Mesendoderm (in vitro differentiated cells): ENCODE measurements around the gene HKDC1.
A peak's percentile ranks its signal among the peaks of the same experiment; 100 is the strongest.
"Not testable (repeated sequence)": the region's sequence is repeated elsewhere in the genome, so short reads cannot be mapped to it uniquely, and the experiment has no call there.

Source experiments
- DNase-seq: peaks from one replicate; pipeline ENCODE4 v3.0.0; 2013
- H2AK5ac ChIP-seq: 2 replicates; pipeline ENCODE4 v1.6.1; 2013; ENCODE audit warnings: low read length, inconsistent platforms
- H2BK120ac ChIP-seq: 2 replicates; pipeline ENCODE4 v1.6.1; 2013; ENCODE audit warnings: low read depth, mild to moderate bottlenecking, low read length, moderate library complexity, mixed read lengths
- H2BK15ac ChIP-seq: replicated peaks from 2 replicates; pipeline ENCODE4 v1.6.1; 2013; ENCODE audit warnings: low read depth, mild to moderate bottlenecking, moderate library complexity
- H2BK5ac ChIP-seq: 2 replicates; pipeline ENCODE4 v1.6.1; 2013; ENCODE audit warnings: low read length, inconsistent platforms
- H3K18ac ChIP-seq: 2 replicates; pipeline ENCODE4 v1.6.1; 2013; ENCODE audit warnings: mild to moderate bottlenecking, low read length, mixed read lengths
- H3K23ac ChIP-seq: one replicate; pipeline ENCODE4 v1.6.1; 2013; ENCODE audit warnings: low read length
- H3K27ac ChIP-seq: 2 replicates; pipeline ENCODE4 v1.5.1; 2013; ENCODE audit warnings: low read depth, mild to moderate bottlenecking, inconsistent platforms, low read length, moderate library complexity
- H3K27me3 ChIP-seq: 2 replicates; pipeline ENCODE4 v1.6.1; 2013; ENCODE audit warnings: low read length, control low read depth, mild to moderate bottlenecking, inconsistent platforms; ENCODE audit not compliant: insufficient read depth, poor library complexity
- H3K36me3 ChIP-seq: 2 replicates; pipeline ENCODE4 v1.6.1; 2013; ENCODE audit warnings: low read length, inconsistent platforms; ENCODE audit not compliant: control insufficient read depth, insufficient read depth
- H3K4ac ChIP-seq: one replicate; pipeline ENCODE4 v1.6.1; 2013; ENCODE audit warnings: low read depth, mild to moderate bottlenecking, low read length, moderate library complexity
- H3K4me1 ChIP-seq: 2 replicates; pipeline ENCODE4 v1.6.1; 2013; ENCODE audit warnings: low read depth, low read length, inconsistent platforms; ENCODE audit not compliant: control insufficient read depth
- H3K4me2 ChIP-seq: 2 replicates; pipeline ENCODE4 v1.6.1; 2013; ENCODE audit warnings: low read length
- H3K4me3 ChIP-seq: 2 replicates; pipeline ENCODE4 v1.5.1; 2013; ENCODE audit warnings: mild to moderate bottlenecking, low read length
- H3K56ac ChIP-seq: one replicate; pipeline ENCODE4 v1.6.1; 2013; ENCODE audit warnings: low read length
- H3K79me1 ChIP-seq: 2 replicates; pipeline ENCODE4 v1.6.1; 2013; ENCODE audit warnings: low read length, inconsistent platforms
- H3K79me2 ChIP-seq: 2 replicates; pipeline ENCODE4 v1.6.1; 2013; ENCODE audit warnings: mild to moderate bottlenecking, low read length; ENCODE audit not compliant: control insufficient read depth, insufficient read depth
- H3K9ac ChIP-seq: 2 replicates; pipeline ENCODE4 v1.6.1; 2013; ENCODE audit warnings: low read length, inconsistent platforms
- H4K5ac ChIP-seq: one replicate; pipeline ENCODE4 v1.6.1; 2013; ENCODE audit warnings: low read length
- H4K8ac ChIP-seq: one replicate; pipeline ENCODE4 v1.6.1; 2013; ENCODE audit warnings: low read depth, mild to moderate bottlenecking, control low read depth, low read length, moderate library complexity
- WGBS: extraction: QIAGEN DNeasy Blood & Tissue Kit; methylation state at CpG from one replicate; pipeline ENCODE4 v1.1.7; 2013; ENCODE audit warnings: low lambda C conversion rate, missing lambda C conversion rate; ENCODE audit not compliant: insufficient coverage; ENCODE audit errors: extremely low coverage; 5-methylcytosine and 5-hydroxymethylcytosine counted together

Gene HKDC1

DNA sequence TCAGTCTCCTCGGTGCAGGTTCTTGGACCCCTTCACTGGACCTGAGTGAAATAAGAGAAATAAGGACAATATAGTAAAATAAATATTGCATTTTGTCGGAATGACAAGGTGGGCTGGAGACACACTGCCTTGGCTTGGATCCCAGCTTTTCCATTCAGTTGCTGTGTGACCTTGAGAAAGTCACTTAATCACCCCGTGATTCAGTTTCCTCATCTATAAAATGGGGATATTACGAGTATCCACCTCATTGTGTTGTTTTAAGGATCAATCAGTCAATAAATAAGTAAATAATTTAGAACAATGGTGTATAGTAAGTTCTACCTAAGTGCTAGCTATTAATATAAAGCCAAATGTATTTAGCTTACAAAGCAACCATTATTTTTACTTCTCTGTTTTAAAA lies 87.3 kb downstream of the HKDC1 start:
- H3K79me2 ChIP-seq: no peaks in the 10 kb centered on the region
- H3K56ac ChIP-seq: no peak overlapping the region
- no peak for DNase-seq
- no peak overlapping the region for H4K8ac ChIP-seq
- no peak overlapping the region for H2BK5ac ChIP-seq
- H3K4me1 ChIP-seq: peaks cover 7% of the 10 kb centered on the region
- no peaks in the 10 kb centered on the region for H3K27me3 ChIP-seq
- no peak overlapping the region for H3K23ac ChIP-seq
- no peak overlapping the region for H2AK5ac ChIP-seq
- H3K9ac ChIP-seq: no peak overlapping the region
- H3K4me2 ChIP-seq: no peak overlapping the region
- no peaks in the 10 kb centered on the region for H3K79me1 ChIP-seq
- H3K36me3 ChIP-seq: no peaks in the 10 kb centered on the region
- no peak overlapping the region for H3K4me3 ChIP-seq
- no peak overlapping the region for H3K18ac ChIP-seq
- H2BK15ac ChIP-seq: no peak overlapping the region
- H2BK120ac ChIP-seq: no peak overlapping the region
- peak overlapping the region; percentile 71 for H3K4ac ChIP-seq
- WGBS: no CpG with 5 or more reads among the region's 4 CpGs
- H4K5ac ChIP-seq: no peak overlapping the region
- H3K27ac ChIP-seq: no peak overlapping the region

DNA sequence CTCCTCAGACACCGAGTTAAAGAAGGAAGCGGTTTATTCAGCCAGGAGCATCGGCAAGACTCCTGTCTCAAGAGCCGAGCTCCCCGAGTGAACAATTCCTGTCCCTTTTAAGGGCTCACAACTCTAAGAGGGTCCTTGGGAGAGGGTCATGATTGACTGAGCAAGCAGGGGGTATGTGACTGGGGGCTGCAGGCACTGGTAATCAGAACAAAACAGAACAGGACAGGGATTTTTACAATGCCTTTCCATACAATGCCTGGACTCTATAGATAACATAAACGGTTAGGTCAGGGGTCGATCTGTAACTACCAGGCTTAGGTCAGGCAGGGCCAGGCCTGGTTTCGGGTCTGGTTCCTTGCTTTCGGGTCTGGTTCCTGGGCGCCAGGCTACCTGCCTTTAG lies 88.2 kb downstream of the HKDC1 start:
- not testable (repeated sequence) for H3K9ac ChIP-seq, H2AK5ac ChIP-seq, H3K27me3 ChIP-seq, H3K79me2 ChIP-seq, H2BK120ac ChIP-seq, H3K36me3 ChIP-seq, H3K4me2 ChIP-seq, H4K8ac ChIP-seq, H3K18ac ChIP-seq, H3K23ac ChIP-seq, H3K27ac ChIP-seq, H4K5ac ChIP-seq, DNase-seq, H2BK15ac ChIP-seq, H3K4me3 ChIP-seq, H3K56ac ChIP-seq, H3K79me1 ChIP-seq, H2BK5ac ChIP-seq, H3K4me1 ChIP-seq
- H3K4ac ChIP-seq: peak overlapping the region; percentile 7
- WGBS: no CpG with 5 or more reads among the region's 10 CpGs

DNA sequence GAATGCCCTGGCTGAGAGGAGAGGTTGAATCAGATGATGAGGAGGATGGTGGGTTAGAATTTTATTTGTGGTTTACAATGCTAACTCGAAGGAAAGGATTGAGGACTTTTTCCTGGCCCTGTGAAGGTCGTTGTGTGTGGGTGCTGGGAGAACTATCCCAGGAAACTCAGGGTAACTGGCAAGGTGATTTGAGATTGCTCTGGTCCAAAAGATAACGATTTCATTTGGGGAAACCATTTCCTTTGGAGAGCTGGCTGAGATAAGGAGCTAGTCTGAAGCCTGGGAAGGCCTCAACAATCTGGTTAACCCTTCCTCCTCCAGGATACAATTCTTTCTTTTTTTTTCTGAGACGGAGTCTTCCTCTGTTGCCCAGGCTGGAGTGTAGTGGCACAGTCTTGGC lies 91.2 kb downstream of the HKDC1 start:
- H3K27ac ChIP-seq: peak overlapping the region; percentile 2
- no peaks in the 10 kb centered on the region for H3K79me1 ChIP-seq
- no peaks in the 10 kb centered on the region for H3K27me3 ChIP-seq
- no peak overlapping the region for H2BK15ac ChIP-seq
- H3K36me3 ChIP-seq: no peaks in the 10 kb centered on the region
- peak overlapping the region; percentile 83 for H3K56ac ChIP-seq
- H3K4me3 ChIP-seq: no peak overlapping the region
- H3K18ac ChIP-seq: no peak overlapping the region
- H2BK5ac ChIP-seq: peak overlapping the region; percentile 31
- no peak overlapping the region for H3K9ac ChIP-seq
- no peak overlapping the region for H3K23ac ChIP-seq
- peak overlapping the region; percentile 76 for H3K4ac ChIP-seq
- H3K4me2 ChIP-seq: no peak overlapping the region
- H2AK5ac ChIP-seq: no peak overlapping the region
- no peaks in the 10 kb centered on the region for H3K79me2 ChIP-seq
- no peak overlapping the region for H4K5ac ChIP-seq
- DNase-seq: peak; percentile 77
- H3K4me1 ChIP-seq: peaks cover 15% of the 10 kb centered on the region
- H4K8ac ChIP-seq: no peak overlapping the region
- no CpG with 5 or more reads among the region's 4 CpGs for WGBS
- H2BK120ac ChIP-seq: peak overlapping the region; percentile 80

DNA sequence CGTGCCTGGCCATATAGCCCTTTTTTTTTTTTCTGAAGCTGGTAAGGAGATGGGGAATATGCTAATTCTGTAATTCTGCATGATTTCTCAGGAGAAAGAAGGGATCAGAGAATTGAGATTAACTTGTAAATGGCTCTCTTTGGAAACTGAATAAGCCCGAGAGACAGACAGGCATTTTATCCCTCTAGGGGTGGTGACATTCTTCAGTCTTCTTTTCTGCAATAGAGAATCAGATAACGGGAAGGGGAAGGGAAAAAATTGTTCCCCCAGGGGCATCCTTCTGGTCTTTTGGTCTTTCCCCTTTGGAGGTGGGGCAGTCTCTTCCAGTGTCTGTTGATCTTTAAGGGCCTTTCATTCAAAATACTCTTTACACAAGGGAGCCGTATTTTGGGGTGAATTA lies 92.4 kb downstream of the HKDC1 start:
- no peaks in the 10 kb centered on the region for H3K27me3 ChIP-seq
- peak; percentile 83 for DNase-seq
- peak overlapping the region; percentile 72 for H2AK5ac ChIP-seq
- no peaks in the 10 kb centered on the region for H3K79me2 ChIP-seq
- H3K4me1 ChIP-seq: peaks cover 18% of the 10 kb centered on the region
- peak overlapping the region; percentile 83 for H3K56ac ChIP-seq
- H3K4me2 ChIP-seq: no peak overlapping the region
- no peaks in the 10 kb centered on the region for H3K36me3 ChIP-seq
- no peak overlapping the region for H4K8ac ChIP-seq
- H3K18ac ChIP-seq: peak overlapping the region; percentile 95
- H2BK120ac ChIP-seq: peak overlapping the region; percentile 89
- H3K9ac ChIP-seq: peak overlapping the region; percentile 5
- no peak overlapping the region for H2BK15ac ChIP-seq
- H2BK5ac ChIP-seq: peak overlapping the region; percentile 99
- no peaks in the 10 kb centered on the region for H3K79me1 ChIP-seq
- peak overlapping the region; percentile 90 for H3K4ac ChIP-seq
- H3K27ac ChIP-seq: peak overlapping the region; percentile 87
- no peak overlapping the region for H4K5ac ChIP-seq
- H3K23ac ChIP-seq: no peak overlapping the region
- no CpG with 5 or more reads among the region's 4 CpGs for WGBS
- no peak overlapping the region for H3K4me3 ChIP-seq

DNA sequence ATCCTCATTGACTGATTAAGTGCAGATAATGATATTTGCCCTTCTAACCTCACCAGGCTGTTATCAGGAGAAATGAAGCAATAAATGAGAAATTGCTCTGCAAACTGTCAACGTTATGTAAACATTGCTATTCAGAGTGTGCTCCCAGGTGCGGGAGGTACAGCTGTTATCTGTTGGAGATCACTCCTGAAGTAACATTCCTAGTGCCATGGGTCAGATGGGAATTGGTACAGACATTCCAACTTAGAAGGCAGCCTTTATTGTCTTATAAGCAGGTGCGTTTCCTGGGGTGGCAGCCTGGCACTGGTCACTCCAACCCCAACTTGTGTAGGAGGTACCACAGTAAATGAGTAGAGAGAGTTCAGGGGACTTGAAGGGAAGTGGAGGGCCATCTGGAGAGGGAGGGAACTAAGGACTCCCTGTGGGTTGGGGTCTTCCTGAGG lies 95.0 kb downstream of the HKDC1 start:
- no peak overlapping the region for H2BK120ac ChIP-seq
- no peak overlapping the region for H3K27ac ChIP-seq
- WGBS: no CpG with 5 or more reads among the region's 3 CpGs
- no peak overlapping the region for H2BK5ac ChIP-seq
- H3K79me1 ChIP-seq: peaks cover 4% of the 10 kb centered on the region
- no peak overlapping the region for H4K8ac ChIP-seq
- H3K18ac ChIP-seq: no peak overlapping the region
- peak overlapping the region; percentile 63 for H3K4ac ChIP-seq
- no peak overlapping the region for H3K23ac ChIP-seq
- H3K4me3 ChIP-seq: no peak overlapping the region
- H3K36me3 ChIP-seq: no peaks in the 10 kb centered on the region
- no peak overlapping the region for H3K4me2 ChIP-seq
- no peak overlapping the region for H2BK15ac ChIP-seq
- H3K79me2 ChIP-seq: peaks cover 14% of the 10 kb centered on the region
- H3K27me3 ChIP-seq: no peaks in the 10 kb centered on the region
- no peak for DNase-seq
- H4K5ac ChIP-seq: no peak overlapping the region
- peaks cover 25% of the 10 kb centered on the region for H3K4me1 ChIP-seq
- H3K56ac ChIP-seq: no peak overlapping the region
- H2AK5ac ChIP-seq: peak overlapping the region; percentile 8
- no peak overlapping the region for H3K9ac ChIP-seq

DNA sequence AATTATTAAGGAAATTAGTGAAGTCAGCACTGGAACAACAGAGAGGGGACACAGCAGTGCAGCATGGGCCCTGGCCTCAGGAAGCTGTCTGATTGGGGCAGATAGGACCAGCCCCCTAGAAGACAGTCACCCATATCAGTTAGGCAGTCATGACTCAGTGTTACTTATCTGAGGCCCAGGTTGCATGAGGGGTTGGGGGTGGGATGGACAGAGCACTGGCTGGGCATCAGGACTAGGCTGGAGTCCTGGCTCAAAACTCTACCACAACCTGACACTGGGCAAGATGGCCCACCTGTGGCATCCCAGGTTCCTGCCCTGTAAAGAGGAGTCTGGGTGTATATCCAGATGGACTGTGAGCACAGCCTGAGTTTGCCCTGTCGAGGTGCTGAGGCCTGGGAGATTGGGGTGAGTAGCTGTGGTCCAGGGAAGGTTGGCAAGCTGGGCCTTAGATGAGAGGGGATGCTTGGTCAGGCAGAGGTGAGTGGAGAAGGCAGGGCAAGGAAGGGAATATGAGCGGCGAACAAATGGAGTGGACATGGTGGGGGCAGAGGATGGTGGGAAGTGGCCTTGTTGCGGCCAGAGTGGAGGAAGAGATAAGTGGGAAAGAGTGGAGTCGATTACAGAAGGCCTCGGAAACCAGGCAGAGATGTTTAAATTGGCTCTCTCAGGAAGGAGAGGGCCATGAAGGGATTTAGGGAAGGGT lies 95.6 kb downstream of the HKDC1 start:
- Histone ChIP-seq H2BK15ac (no peak overlapping the region), H4K8ac (no peak overlapping the region), H3K23ac (no peak overlapping the region), H3K27ac (no peak overlapping the region), H3K4me3 (no peak overlapping the region), H4K5ac (peak overlapping the region; percentile 17), H3K4ac (peak overlapping the region; percentile 63), H3K56ac (peak overlapping the region; percentile 63), H3K4me2 (no peak overlapping the region), H3K36me3 (no peaks in the 10 kb centered on the region), H3K27me3 (no peaks in the 10 kb centered on the region), H2BK120ac (no peak overlapping the region), H2BK5ac (peak overlapping the region; percentile 61), H3K4me1 (peaks cover 29% of the 10 kb centered on the region), H3K18ac (no peak overlapping the region), H2AK5ac (peak overlapping the region; percentile 95), H3K9ac (peak overlapping the region; percentile 25), H3K79me1 (peaks cover 7% of the 10 kb centered on the region), H3K79me2 (peaks cover 20% of the 10 kb centered on the region)
- WGBS: no CpG with 5 or more reads among the region's 6 CpGs
- DNase-seq: no peak
